Measurements from ENCODE around the gene HYCC1. TPM values are rescaled to one million over a fixed set of nuclear protein-coding genes. Genes with fewer than 3 reads are reported as not detected.

The HYCC1 gene
- polyA plus RNA-seq, 2 of the 4 experiments (the other 2 are of a cell fraction): 16.8 to 24.6 TPM

DNA sequence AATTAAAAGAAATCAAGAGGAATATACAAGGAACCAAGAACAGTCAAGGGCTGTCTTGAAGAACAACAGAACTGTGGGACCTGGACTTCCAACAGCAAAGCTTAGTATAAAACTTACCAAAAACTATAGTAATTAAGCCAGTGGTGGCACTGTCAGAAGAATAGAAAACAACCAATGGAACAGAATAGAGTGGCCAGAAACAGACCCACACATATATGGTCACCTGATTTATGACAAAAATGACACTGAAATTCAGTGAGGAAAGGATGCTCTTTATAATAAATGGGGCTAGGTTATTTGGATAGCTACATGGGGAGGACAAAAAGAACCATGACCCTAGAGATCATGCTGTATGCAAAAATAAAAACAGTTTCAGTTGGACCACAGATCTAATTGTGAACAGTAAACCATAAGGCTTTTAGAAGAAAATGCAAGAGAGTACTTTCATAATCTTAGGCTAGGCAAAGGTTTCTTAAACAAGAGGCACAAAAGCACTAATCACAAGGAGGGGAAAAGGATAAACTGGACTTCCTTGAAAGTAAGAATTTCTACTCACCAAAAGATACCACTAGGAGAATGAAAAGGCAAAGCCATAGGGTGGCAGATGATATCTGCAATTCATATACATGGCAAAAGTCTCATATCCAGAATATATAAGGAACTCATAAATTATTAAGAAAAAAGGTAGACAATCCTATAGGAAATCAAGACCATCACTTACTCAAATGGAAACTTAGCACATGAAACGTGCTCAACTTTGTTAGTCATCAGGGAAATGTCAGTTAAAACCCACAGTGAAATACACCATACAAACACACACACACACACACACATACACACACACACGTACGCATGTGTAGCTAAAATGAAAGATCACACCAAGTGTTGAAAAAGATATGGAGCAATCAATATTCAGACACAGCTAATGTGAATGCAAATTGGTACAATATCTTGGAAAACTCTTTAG lies 20.8 kb downstream of the HYCC1 start:
- no peak for ATAC-seq
- no peak overlapping the region for H3K4me3 ChIP-seq
- H3K4me1 ChIP-seq: peaks cover 5% of the 10 kb centered on the region; the same call in 1 of the 3 replicates
- H3K27ac ChIP-seq: no peak overlapping the region
- FAIRE-seq: no peak
- no peak for TF ChIP-seq NR3C1 (IDR thresholded peaks at IDR 0.05)
- no peak for TF ChIP-seq EP300 (IDR thresholded peaks at IDR 0.05)
- no peak for TF ChIP-seq RAD21 (conservative IDR thresholded peaks at IDR 0.05 in 1 of 2, IDR thresholded peaks at IDR 0.05 in 1 of 2)
- no peak for TF ChIP-seq ZSCAN20 (CRISPR knock-in tag; IDR thresholded peaks at IDR 0.05)
- TF ChIP-seq TP53 (CRISPR knock-in tag; IDR thresholded peaks at IDR 0.05): no peak
- TF ChIP-seq ELK1 (IDR thresholded peaks at IDR 0.05; ENCODE audit: low read depth, low read length): no peak
- TF ChIP-seq SMC3 (IDR thresholded peaks at IDR 0.05): no peak
- TF ChIP-seq RARB (CRISPR knock-in tag; IDR thresholded peaks at IDR 0.05): no peak
- no peak for TF ChIP-seq PHF8 (IDR thresholded peaks at IDR 0.05; ENCODE audit: borderline replicate concordance, low read depth)
- no peak for TF ChIP-seq MYC (IDR thresholded peaks at IDR 0.05; ENCODE audit: borderline replicate concordance, low read length)
- TF ChIP-seq, protein P1, sequence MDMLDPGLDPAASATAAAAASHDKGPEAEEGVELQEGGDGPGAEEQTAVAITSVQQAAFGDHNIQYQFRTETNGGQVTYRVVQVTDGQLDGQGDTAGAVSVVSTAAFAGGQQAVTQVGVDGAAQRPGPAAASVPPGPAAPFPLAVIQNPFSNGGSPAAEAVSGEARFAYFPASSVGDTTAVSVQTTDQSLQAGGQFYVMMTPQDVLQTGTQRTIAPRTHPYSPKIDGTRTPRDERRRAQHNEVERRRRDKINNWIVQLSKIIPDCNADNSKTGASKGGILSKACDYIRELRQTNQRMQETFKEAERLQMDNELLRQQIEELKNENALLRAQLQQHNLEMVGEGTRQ (IDR thresholded peaks at IDR 0.05): no peak
- no peak for TF ChIP-seq RFX5 (IDR thresholded peaks at IDR 0.05)
- DNase-seq (ENCODE audit: low read depth in 1 of 2, low spot score in 1 of 2): no peak
- no peaks in the 10 kb centered on the region for H3K9me3 ChIP-seq
- POLR2A ChIA-PET: no interaction called here
- CTCF ChIA-PET: interaction anchor here (1.5 kb wide), 1 partner anchor 31 kb away, joined by 4 read pairs; no protein-coding TSS in a partner anchor
- 74% methylated on average over 3 of the region's 3 CpGs for WGBS (ENCODE audit: missing lambda C conversion rate)
- H3K4me2 ChIP-seq: no peak overlapping the region

DNA sequence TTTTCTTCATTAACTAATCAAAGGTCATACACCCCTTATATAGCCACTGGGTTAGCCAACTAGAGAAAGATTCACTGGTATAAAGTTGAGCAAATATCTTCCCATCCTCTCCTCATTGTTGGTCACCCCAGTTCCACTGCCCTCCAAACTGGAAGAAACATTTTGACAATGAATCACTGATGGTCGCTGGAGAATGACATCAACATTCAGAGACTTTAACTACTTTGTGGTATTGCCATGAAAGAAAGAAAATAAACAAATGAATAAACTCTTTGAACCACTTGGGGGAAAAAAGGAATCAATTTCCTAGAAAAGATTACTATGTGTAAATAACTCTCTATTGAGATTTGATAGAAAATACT lies 23.4 kb downstream of the HYCC1 start:
- POLR2A ChIA-PET: no interaction called here
- Histone ChIP-seq H3K4me3 (no peak overlapping the region), H3K9me3 (no peaks in the 10 kb centered on the region), H3K4me1 (peaks cover 5% of the 10 kb centered on the region; the same call in 1 of the 3 replicates), H3K27ac (no peak overlapping the region), H3K4me2 (no peak overlapping the region)
- FAIRE-seq (no peak), DNase-seq (ENCODE audit: low read depth in 1 of 2, low spot score in 1 of 2) (no peak), ATAC-seq (no peak)
- WGBS (ENCODE audit: missing lambda C conversion rate): 32% methylated on average over 1 of the region's 1 CpG
- no peak for TF ChIP-seq NFE2L2 (conservative IDR thresholded peaks at IDR 0.05; ENCODE audit: low read length)
- TF ChIP-seq, protein P2, sequence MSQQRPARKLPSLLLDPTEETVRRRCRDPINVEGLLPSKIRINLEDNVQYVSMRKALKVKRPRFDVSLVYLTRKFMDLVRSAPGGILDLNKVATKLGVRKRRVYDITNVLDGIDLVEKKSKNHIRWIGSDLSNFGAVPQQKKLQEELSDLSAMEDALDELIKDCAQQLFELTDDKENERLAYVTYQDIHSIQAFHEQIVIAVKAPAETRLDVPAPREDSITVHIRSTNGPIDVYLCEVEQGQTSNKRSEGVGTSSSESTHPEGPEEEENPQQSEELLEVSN (IDR thresholded peaks at IDR 0.05; ENCODE audit: borderline replicate concordance, low read depth): no peak
- TF ChIP-seq ZSCAN20 (CRISPR knock-in tag; IDR thresholded peaks at IDR 0.05): no peak
- no peak for TF ChIP-seq JUNB (IDR thresholded peaks at IDR 0.05)
- no peak for TF ChIP-seq MAZ (IDR thresholded peaks at IDR 0.05; ENCODE audit: borderline replicate concordance, low read depth, low read length)
- TF ChIP-seq BHLHE40 (IDR thresholded peaks at IDR 0.05; ENCODE audit: low read depth, low read length): no peak
- no peak for TF ChIP-seq CHD2 (IDR thresholded peaks at IDR 0.05; ENCODE audit: low read length, partially characterized antibody)
- no peak for TF ChIP-seq ELK1 (IDR thresholded peaks at IDR 0.05; ENCODE audit: low read depth, low read length)
- TF ChIP-seq, protein P3, sequence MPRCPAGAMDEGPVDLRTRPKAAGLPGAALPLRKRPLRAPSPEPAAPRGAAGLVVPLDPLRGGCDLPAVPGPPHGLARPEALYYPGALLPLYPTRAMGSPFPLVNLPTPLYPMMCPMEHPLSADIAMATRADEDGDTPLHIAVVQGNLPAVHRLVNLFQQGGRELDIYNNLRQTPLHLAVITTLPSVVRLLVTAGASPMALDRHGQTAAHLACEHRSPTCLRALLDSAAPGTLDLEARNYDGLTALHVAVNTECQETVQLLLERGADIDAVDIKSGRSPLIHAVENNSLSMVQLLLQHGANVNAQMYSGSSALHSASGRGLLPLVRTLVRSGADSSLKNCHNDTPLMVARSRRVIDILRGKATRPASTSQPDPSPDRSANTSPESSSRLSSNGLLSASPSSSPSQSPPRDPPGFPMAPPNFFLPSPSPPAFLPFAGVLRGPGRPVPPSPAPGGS (IDR thresholded peaks at IDR 0.05): no peak
- TF ChIP-seq, protein P4, sequence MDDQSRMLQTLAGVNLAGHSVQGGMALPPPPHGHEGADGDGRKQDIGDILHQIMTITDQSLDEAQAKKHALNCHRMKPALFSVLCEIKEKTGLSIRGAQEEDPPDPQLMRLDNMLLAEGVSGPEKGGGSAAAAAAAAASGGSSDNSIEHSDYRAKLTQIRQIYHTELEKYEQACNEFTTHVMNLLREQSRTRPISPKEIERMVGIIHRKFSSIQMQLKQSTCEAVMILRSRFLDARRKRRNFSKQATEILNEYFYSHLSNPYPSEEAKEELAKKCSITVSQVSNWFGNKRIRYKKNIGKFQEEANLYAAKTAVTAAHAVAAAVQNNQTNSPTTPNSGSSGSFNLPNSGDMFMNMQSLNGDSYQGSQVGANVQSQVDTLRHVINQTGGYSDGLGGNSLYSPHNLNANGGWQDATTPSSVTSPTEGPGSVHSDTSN (IDR thresholded peaks at IDR 0.05): no peak
- TF ChIP-seq RFX5 (IDR thresholded peaks at IDR 0.05): no peak
- TF ChIP-seq HEYL (CRISPR knock-in tag; IDR thresholded peaks at IDR 0.05): no peak
- no peak for TF ChIP-seq POLR2AphosphoS2 (conservative IDR thresholded peaks at IDR 0.05; ENCODE audit: low read length)
- no peak for TF ChIP-seq POLR2A (IDR thresholded peaks at IDR 0.05; ENCODE audit: low read length)
- TF ChIP-seq HDAC2 (IDR thresholded peaks at IDR 0.05): no peak
- TF ChIP-seq, protein P1 (IDR thresholded peaks at IDR 0.05): no peak
- no peak for TF ChIP-seq HMGXB4 (CRISPR knock-in tag; IDR thresholded peaks at IDR 0.05; ENCODE audit: borderline replicate concordance)
- no peak for TF ChIP-seq SREBF2 (IDR thresholded peaks at IDR 0.05)
- CTCF ChIA-PET: no interaction called here

All from A549 (cell line).